ENCODE results near the gene TMUB2.

The TMUB2 gene

GRCh38 chr17:44204441-44204882, 17.7 kb downstream of the TMUB2 start:
- peaks cover 25% of the 10 kb centered on the region; the same call in 1 of the 2 replicates for H3K36me3 ChIP-seq (ENCODE audit: insufficient read depth, low read length)
- peaks cover 11% of the 10 kb centered on the region for H3K4me1 ChIP-seq (ENCODE audit: insufficient read depth, low read length, poor library complexity, severe bottlenecking)
- no peak overlapping the region for H3K4me3 ChIP-seq (ENCODE audit: low read length, poor library complexity, severe bottlenecking)
- no peaks in the 10 kb centered on the region for H3K79me2 ChIP-seq (ENCODE audit: insufficient read depth, low read length)
- no peaks in the 10 kb centered on the region for H3K27me3 ChIP-seq (ENCODE audit: insufficient read depth, low read length, poor library complexity, severe bottlenecking)
- H3K9me3 ChIP-seq (ENCODE audit: insufficient read depth, low read depth, low read length): no peaks in the 10 kb centered on the region
- no peak overlapping the region for H3K9ac ChIP-seq (ENCODE audit: low read depth, low read length, poor library complexity, severe bottlenecking)
- no peak overlapping the region for H2AFZ ChIP-seq (ENCODE audit: low read length)
- H3K4me2 ChIP-seq (ENCODE audit: low read depth, low read length, poor library complexity, severe bottlenecking): no peak overlapping the region
- H3K9me2 ChIP-seq (replicated peaks; ENCODE audit: low read depth, low read length): no peaks in the 10 kb centered on the region
- H4K20me1 ChIP-seq (ENCODE audit: insufficient read depth, low read length, poor library complexity, severe bottlenecking): no peaks in the 10 kb centered on the region
- TF ChIP-seq CTCF (conservative IDR thresholded peaks at IDR 0.05; ENCODE audit: low read length): no peak
- no peak for TF ChIP-seq EZH2phosphoT487 (IDR thresholded peaks at IDR 0.05; ENCODE audit: borderline replicate concordance)
- H3F3A ChIP-seq (ENCODE audit: low read depth): peaks cover 4% of the 10 kb centered on the region; the same call in 1 of the 2 replicates

DNA sequence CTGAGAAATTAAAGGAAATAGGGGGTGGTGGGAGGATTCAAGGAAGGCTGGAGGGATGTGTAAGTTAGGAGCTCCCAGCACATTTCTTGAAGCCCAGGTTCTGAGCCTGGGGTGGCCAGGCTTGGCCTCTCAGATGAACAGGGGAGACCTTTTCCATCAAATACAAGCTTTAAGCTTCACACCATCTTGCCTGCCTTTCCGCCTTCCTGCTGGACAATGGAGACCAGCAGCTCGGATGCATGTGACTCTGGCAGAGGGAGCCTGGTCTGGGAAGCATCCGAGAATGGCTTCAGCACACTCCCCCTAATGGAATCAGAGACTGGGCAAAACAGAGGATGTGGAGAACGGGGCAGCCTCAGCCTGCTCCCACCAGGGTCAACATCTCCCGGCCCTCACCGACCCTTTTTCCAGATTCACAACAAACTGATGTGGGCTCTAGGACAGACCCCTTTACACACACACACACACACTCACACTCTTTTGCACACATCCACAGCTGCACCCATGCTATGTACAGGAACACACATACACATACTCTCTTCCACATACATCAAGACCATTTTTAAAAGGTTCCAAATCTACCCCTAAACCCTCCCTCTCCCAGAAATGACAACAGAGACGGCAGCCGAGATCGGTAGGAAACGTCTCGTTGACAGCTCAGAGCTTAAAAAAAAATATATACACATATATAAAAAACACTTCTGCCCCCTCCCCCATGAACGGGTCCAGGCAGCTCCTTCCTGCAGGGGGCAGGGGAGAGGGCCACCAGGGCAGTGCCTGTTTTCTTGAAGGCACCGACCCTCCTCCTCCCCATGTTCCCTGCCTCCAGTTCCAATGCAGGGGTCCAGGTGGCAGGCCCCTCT, 19.4 kb downstream of the TMUB2 start:
- Histone ChIP-seq H3K4me1 (ENCODE audit: insufficient read depth, low read length, poor library complexity, severe bottlenecking) (peaks cover 5% of the 10 kb centered on the region), H3K36me3 (ENCODE audit: insufficient read depth, low read length) (peaks cover 39% of the 10 kb centered on the region; the same call in 1 of the 2 replicates), H4K20me1 (ENCODE audit: insufficient read depth, low read length, poor library complexity, severe bottlenecking) (no peaks in the 10 kb centered on the region), H3K27me3 (ENCODE audit: insufficient read depth, low read length, poor library complexity, severe bottlenecking) (no peaks in the 10 kb centered on the region), H3K4me3 (ENCODE audit: low read length, poor library complexity, severe bottlenecking) (no peak overlapping the region), H3K4me2 (ENCODE audit: low read depth, low read length, poor library complexity, severe bottlenecking) (no peak overlapping the region), H3K79me2 (ENCODE audit: insufficient read depth, low read length) (no peaks in the 10 kb centered on the region), H3K9me2 (replicated peaks; ENCODE audit: low read depth, low read length) (no peaks in the 10 kb centered on the region), H3K9ac (ENCODE audit: low read depth, low read length, poor library complexity, severe bottlenecking) (no peak overlapping the region), H3K9me3 (ENCODE audit: insufficient read depth, low read depth, low read length) (no peaks in the 10 kb centered on the region), H3F3A (ENCODE audit: low read depth) (0 out of 2 replicates have a peak, but pooled peaks cover 4% of the 10 kb centered on the region), H2AFZ (ENCODE audit: low read length) (no peak overlapping the region)
- TF ChIP-seq EZH2phosphoT487 (IDR thresholded peaks at IDR 0.05; ENCODE audit: borderline replicate concordance): no peak
- TF ChIP-seq CTCF (conservative IDR thresholded peaks at IDR 0.05; ENCODE audit: low read length): peak; percentile 32; the same call in 1 of the 2 replicates

DNA sequence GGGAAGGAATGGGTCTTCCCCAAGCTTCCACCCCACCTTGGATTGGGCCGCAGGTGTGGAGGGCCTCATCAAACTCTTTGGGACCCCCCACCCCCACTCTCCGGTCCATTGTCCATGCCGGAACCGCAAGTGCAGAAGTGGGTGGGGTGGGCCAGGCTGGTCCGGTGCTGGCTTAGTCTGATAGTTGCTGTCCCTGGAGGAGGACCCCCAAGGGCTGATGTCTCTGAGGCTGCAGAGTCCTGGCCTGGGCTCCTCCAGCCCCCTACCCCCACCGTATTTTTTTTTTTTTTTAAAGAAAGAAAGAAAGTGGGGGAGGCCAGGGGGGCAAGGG, 20.0 kb downstream of the TMUB2 start:
- Histone ChIP-seq H3K4me3 (ENCODE audit: low read length, poor library complexity, severe bottlenecking) (no peak overlapping the region), H3K9me3 (ENCODE audit: insufficient read depth, low read depth, low read length) (no peaks in the 10 kb centered on the region), H4K20me1 (ENCODE audit: insufficient read depth, low read length, poor library complexity, severe bottlenecking) (no peaks in the 10 kb centered on the region), H3K9ac (ENCODE audit: low read depth, low read length, poor library complexity, severe bottlenecking) (no peak overlapping the region), H3K36me3 (ENCODE audit: insufficient read depth, low read length) (peaks cover 45% of the 10 kb centered on the region; the same call in 1 of the 2 replicates), H3F3A (ENCODE audit: low read depth) (0 out of 2 replicates have a peak, but pooled peaks cover 4% of the 10 kb centered on the region), H3K79me2 (ENCODE audit: insufficient read depth, low read length) (no peaks in the 10 kb centered on the region), H3K4me2 (ENCODE audit: low read depth, low read length, poor library complexity, severe bottlenecking) (no peak overlapping the region), H2AFZ (ENCODE audit: low read length) (no peak overlapping the region), H3K9me2 (replicated peaks; ENCODE audit: low read depth, low read length) (no peaks in the 10 kb centered on the region), H3K4me1 (ENCODE audit: insufficient read depth, low read length, poor library complexity, severe bottlenecking) (peaks cover 4% of the 10 kb centered on the region), H3K27me3 (ENCODE audit: insufficient read depth, low read length, poor library complexity, severe bottlenecking) (no peaks in the 10 kb centered on the region)
- TF ChIP-seq EZH2phosphoT487 (IDR thresholded peaks at IDR 0.05; ENCODE audit: borderline replicate concordance) (no peak), CTCF (conservative IDR thresholded peaks at IDR 0.05; ENCODE audit: low read length) (no peak)

Data from Loucy (cell line).